HG03378 (cell line): ENCODE data around the gene MRPL36.
A peak's percentile ranks its signal among the peaks of the same experiment; 100 is the strongest.
"Not testable (repeated sequence)": the region's sequence is repeated elsewhere in the genome, so short reads cannot be mapped to it uniquely, and the experiment has no call there.

ENCODE experiments used
- ATAC-seq: cut with Tn5 transposase; IDR thresholded peaks from one replicate; pipeline ENCODE4 v1.9.1; 2021; ENCODE audit warnings: mild to moderate bottlenecking, moderate library complexity; ENCODE audit not compliant: unreplicated experiment

MRPL36 gene

DNA sequence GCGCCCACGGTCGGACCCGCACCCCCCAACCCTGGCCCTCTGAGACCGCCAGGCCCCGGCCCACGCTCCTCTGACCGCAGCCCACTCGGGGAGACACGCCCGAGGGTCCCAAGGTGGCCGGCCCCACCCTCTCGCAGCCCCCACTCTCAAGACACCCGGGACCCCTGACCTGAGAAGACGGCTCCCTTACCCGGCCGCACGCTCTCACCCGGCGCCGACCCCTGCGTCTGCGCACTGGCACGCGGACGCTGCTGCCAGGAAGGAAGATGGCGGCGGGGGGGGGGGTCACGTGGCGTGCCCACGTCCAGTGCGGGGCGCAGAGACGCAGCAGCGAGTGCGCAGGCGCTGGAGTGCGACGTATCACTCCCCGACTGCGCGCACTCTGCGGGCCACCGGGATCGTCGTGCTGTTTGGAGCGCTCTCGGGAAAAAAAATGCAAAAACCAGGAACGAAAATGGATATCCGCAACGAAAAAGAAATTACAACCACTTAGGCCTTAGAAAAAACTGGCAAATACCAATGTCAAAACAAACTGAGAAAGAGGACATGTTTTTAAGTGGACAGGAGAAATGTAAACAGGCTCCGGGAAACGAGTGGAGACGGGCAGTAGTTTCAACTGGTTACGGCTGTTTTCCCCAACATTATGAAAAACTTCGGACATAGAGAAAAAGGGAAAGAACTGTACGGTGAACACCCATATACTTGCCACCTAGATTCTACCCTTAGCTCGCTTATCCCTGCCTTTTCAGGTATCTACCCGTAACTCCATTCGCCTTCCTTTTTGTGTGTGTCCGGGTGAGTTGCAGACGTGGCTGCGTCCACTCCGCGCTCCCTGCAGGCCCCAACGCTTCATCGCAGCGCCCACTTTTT, at the start of gene MRPL36:
MRPL36 (minus strand) TSS at position 236 of the 870 bp plus-strand sequence. CDS start 902 bp downstream, outside the sequence.
- peak; percentile 32 for ATAC-seq

DNA sequence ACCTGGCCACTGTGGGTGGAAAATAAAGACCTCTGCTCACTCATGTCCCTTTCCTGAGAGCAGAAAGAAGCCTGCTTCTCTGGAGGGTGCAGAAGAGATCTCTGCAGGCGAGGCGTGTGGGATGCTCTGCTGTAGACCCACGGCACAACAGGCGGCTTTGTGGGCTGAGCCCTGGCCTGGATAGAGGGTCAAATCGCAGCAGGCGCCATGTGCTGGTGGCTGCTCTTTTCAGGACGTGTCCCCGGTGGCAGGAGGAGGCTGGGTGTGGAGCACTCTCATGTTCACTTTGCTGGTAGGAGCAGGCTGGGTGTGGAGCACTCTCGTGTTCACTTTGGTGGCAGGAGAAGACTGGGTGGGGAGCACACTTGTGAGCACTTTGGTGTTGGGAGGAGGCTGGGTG, 48.0 kb upstream of the MRPL36 start:
- no peak for ATAC-seq

DNA sequence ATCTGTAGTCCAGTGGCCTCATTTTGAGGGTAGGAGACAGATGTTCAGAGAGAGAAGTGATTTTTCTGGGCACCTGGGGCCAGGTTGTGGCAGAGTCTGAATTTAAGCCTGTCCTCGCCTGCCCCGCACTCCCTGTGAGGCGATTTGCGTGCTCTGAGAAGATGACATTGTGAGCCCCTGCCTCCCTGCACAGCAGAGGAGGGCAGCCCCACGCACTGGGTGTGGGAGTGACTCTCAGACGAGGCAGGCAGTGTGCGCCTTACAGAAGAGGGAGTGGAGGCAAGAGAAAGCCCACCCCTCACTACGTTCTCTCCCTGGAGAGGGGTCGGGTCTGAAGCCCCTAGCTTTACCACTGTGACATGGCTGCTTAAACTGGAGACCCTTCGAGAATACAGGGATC, 47.4 kb upstream of the MRPL36 start:
- ATAC-seq = no peak

DNA sequence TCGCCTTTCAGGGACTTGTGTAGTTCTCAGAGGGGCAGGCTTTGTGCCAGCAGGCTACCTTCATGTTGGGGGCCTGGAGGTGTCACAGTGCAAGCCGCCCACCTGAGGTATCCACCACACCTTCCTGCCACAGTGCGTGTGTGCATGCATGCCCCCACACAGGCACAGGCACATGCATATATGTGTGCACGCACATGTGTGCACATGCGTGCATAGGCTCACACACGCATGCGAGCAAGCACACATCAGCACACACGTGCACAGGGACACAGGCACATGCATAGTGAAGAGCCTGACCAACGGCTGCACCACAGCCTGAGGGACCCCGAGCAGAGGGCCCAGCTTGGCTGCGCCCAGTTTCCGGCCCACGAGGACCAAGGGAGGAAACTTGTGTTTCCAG, 46.9 kb upstream of the MRPL36 start:
- no peak for ATAC-seq

DNA sequence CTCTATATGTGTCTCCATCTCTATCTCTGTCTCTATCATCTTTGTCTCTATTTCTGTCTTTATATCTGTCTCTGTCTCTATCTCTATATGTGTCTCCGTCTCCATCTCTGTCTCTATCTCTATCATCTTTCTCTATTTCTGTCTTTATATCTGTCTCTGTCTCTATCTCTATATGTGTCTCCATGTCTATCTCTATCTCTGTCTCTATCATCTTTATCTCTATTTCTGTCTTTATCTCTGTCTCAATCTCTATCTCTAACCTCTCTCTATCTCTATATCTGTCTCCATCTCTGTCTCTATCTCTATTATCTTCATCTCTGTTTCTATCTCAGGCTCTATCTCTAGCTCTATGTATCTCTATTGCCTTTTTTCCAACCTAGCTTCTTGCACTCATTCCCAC, 46.1 kb upstream of the MRPL36 start:
- no peak for ATAC-seq

DNA sequence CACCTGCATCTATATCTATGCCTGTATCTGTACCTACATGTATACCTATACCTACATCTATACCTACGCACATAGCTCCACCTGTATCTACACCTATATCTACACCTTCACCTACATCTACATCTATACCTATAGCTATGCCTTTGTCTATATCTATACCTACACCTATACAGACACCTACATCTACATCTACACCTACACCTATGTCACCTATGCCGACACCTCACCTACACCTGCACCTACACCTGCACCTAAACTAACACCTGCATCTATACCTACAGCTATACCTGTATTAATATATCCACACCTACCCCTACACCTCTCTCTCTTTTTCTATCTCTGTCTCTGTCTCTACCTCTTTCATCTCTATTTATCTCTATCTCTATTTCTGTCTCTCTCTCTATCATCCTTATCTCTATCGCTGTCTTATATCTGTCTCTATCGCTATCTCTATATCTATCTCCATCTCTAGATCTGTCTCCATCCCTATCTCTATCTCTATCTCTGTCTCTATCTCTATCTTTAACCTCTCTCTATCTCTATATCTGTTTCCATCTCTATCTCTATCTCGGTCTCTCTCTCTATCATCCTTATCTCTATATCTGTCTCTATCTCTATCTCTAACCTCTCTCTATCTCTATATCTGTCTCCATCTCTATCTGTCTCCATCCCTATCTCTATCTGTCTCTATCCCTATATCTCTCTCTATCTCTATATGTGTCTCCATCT, 45.2 kb upstream of the MRPL36 start:
- no peak for ATAC-seq

DNA sequence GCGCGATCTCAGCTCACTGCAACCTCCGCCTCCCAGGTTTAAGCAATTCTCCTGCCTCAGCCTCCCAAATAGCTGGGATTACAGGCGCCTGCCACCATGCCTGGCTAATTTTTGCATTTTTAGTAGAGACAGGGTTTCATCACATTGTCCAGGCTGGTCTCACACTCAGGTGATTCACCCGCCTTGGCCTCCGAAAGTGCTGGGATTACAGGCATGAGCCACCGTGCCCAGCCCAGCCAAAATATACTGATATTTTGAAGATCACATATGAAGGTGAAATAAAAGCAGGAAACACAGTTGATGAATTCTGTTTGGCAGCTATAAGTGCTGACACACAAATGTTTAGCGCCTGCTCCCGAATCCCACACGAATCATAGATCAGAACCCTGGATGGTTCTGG, 44.1 kb upstream of the MRPL36 start:
- ATAC-seq = not testable (repeated sequence)

DNA sequence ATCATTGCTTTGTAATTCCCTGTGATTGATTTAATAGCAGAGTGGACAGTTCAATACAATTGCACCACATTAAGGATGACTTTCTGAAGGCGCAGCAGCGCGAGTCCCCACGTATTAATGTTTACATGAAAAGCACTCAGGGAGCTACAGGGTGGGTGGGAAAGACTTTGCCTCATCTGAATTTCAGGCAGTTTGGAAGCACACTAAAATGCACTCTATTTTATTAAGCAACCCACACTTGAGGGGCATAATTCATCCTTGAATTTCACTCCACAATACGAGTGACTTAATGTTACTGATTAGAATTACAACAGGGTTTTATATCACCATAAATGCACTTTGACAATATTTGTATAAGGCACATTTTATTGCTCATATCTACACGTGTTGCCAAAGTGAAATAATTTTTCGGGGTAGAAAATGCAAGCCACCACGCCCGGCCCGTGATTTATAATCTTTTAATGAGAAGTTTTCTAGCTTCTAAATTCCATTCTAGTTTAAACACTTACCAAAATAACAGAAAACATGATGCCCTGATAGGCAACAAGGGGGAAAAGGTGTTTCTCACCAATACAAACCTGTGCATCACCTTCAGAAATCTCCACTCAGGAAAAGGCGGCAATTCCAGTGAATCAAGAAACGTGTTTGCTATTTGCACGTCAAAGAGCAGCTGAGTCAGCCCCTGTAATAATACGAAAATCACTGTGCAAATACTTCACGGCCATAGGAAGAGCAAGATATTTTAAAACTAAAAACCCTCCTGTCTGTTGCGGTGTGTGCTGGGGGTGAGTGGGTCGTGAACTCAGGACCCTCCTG, 42.6 kb upstream of the MRPL36 start:
- ATAC-seq = no peak

DNA sequence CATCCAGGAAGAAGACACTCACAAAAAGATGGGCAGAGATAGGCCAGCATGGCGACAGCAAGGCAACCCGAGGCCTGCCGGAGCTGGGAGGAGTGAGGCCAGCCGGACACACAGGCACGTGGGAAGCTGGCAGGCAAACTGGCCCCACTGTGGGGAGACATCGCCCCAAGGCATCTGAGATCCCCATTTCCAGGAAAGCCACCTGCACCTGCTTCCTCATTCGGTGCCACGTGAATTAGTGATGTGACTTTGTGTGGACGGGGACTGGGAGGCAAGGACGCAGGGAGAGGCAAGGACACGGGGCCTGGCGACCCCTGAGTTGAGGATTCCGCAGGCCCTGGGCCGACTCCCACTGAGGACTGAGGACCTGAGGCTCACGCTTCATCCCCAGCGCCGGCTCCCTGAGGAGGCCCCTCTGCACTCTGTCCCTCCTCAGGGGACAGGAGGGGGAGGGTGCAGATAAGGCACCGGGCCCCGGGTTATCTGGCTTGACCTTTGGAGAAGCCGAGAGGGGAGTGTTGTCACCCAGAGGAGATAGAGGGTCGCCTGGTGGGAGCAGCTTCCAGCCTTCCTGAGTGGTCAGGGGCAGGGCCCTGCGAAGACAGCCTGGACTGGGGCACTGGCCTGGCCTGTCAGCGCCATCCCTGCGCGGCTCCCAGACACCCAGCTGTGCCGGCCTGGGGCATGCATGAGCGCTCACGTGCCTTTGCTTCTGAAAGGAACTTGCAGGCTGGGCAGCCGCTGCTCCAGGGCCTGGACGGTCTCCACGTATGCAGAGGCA, 41.3 kb upstream of the MRPL36 start:
- ATAC-seq = no peak

DNA sequence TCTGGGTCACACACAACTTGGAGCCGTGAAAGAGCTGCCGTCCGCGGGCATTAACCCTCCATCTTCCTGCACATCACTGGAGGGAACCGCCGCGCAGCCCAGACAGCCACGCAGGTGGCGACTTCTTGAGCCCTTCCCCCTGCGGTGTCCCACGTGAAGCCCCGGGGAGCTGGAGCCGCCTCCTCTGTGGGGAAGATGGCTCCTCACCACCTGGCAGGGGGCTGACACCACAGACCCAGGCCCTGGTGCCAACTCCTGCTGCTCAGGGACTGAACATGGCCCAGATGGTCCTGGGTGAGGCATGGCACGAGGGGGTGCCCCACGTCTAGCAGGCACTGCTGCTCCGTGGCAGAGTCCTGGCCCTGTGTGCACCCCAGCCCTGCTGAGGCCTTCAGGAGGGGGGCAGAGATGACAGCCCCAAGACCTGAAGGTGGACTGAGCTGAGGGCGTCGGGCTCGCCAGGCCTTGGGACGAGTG, 40.5 kb upstream of the MRPL36 start:
- no peak for ATAC-seq

DNA sequence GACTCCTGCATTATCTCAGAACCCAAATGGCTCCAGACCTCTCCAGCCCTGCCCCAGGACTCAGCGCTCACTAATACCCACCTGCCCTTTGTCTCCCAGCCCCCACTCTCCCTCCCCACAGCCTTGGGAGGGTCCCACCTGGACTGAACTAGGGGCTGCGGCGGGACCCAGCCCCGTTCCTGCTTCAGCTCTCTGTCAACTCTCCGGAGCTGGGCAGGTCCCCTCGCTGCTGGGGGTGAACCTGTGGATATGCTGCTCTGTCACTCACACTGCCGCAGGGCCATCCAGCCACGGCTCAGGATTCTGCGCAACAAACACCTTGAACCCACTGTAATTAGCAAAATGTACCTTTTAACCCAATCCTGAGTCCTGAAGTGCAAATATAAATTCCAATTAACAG, 38.4 kb upstream of the MRPL36 start:
- ATAC-seq = no peak

DNA sequence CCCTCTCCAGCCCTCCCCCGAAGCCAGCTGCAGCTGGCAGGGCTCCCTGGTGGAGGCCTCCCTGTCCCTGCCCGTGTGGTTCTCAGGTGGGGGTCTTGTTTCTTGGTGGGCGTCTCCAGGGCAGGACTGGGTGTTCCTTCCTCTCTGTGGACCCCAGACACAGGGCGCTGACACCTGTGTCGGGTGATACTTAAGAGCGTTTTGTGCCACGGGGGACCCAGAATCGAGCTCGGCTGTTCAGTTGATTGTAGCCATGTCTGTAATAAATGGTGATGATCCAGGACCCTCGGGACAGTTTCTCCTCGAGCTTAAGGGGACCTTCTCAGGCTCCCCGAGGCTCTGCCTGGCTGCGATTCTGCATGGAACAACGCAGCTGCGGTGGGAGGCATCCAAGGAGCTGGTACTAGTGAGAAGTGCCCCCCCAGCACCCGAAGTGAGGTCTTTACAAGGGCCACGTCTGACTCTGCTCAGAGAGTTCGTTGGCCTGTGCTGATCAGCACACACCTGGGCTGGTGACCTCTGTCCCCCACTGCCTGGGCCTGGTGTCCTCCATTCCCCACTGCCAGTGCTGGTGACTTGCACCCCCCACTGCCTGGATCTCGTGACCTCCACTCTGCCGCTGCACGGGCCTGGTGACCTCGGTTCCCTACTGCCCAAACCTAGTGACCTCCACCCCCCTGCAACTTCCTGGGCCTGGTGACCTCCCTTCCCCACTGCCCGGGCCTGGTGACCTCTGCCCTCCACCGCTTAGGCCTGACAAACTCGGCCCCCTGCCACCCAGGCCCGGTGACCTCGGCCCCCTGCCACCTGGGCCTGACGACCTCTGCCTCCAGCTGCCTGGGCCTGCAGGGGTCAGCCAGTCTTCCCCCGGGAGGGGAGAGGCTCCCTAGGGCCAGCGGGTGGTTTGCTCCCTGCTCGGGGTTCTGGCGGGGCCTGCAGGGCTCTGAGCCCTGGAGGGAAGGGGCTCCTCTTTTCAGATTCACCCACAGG, 37.5 kb upstream of the MRPL36 start:
- ATAC-seq = no peak

DNA sequence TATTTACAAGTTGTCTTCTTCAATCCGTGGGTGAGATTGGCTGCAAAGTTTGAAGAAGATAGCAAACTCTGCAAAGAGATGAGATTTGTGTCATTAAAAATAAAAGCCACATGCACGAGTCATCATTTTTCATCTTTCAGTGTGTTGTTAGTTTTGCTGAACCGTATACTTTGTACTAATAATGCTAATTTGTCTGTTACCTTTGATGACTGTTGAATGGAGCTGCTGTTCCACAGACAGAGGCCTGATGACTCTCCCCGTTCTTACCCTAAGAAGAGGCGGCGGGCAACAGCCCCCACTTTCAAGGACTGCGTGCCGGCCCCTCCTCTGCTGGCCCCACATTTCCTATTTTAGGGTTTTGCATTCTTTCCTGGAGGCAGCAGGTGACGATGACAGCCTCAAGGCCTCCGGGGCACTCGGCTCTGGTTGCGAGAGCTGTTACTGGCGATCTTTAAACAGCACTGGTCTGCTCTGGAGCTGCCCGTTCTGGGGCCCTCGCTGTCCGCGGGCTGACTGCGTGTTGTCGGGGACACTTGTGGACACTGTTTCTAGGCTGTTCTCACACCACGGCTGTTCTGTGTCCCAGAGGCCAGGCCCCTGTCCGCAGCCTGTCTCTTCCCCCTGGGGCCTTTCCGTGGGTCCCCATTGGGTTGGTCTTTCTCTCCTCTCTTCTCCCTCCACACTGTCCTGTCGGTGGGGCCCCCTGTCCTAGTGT, 36.7 kb upstream of the MRPL36 start:
- no peak for ATAC-seq

DNA sequence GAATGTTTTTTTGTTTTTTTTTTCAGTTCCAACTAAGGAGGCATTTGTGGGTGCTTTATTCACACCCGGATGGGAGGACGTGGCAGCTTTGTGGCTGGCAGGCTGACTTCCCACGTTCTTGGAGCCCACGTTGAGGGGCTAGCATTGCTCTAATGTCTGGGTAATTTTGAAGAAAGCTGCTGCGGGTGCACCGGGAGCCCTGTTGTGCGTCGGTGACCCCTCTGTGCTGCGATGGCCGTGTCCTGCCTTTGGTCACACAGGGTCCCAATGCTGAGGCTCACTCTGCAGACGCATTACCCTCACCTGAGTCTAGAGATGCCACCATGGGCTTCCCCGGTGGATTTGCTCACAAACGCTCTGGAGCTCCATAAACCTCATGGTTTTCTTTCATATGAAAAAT, 35.8 kb upstream of the MRPL36 start:
- ATAC-seq = no peak

DNA sequence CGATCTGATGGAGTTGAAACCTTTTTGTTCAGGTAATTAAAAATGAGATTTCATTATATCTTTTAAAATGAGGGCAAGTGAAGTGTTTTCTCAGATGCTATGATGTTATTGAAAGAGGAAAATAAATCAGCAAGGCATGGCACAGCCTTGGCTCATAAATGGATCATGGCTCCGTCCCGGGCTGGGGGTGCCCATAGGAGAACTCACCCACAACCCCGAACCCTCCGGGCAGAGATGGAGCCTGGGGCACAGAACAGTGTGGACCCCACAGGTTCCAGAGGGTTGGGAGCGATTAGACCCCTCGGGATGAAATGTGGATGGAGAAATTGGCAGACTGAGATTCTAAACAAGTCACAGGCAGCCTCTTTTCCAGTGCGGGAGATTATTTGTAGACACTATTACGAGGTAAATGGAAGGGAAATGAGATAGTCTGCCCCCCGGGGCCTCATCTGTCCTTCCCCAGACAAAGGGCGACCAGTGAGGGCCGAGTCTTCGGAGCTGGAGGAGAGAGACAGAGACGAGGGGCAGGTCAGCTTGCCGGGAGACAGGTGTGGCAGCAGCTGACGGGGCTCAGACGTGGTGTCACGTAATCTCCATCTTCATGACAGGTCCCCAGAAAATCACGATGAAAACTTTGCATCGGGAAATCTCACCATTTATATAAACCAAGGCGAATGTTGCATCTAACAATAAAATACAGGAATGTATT, 35.2 kb upstream of the MRPL36 start:
- no peak for ATAC-seq

DNA sequence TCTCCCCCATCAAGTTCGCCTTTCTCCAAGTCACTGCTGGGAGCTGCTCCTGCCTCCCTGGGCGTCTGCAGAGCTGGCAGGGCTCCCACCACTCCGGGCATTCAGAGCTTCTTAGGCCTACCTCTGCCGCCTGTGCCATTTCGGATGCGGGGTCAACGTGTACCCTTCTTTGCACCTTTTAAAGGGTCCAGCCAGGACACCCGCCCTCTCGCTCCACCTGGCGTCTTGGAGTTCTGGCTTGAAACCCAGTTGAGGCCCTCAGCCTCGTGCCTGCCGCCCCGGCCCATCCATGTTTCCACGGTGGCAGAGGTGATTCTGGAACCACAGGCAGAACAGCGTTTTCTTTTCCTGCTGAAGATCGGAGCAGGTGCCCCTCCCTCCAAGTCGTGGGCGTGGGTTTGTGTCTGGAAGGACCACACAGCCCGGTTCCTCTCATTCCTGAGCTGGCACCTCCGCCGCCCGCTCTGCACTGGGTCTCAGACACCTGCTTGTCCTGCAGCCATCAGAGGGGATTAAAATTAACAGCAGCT, 34.5 kb upstream of the MRPL36 start:
- ATAC-seq = no peak

DNA sequence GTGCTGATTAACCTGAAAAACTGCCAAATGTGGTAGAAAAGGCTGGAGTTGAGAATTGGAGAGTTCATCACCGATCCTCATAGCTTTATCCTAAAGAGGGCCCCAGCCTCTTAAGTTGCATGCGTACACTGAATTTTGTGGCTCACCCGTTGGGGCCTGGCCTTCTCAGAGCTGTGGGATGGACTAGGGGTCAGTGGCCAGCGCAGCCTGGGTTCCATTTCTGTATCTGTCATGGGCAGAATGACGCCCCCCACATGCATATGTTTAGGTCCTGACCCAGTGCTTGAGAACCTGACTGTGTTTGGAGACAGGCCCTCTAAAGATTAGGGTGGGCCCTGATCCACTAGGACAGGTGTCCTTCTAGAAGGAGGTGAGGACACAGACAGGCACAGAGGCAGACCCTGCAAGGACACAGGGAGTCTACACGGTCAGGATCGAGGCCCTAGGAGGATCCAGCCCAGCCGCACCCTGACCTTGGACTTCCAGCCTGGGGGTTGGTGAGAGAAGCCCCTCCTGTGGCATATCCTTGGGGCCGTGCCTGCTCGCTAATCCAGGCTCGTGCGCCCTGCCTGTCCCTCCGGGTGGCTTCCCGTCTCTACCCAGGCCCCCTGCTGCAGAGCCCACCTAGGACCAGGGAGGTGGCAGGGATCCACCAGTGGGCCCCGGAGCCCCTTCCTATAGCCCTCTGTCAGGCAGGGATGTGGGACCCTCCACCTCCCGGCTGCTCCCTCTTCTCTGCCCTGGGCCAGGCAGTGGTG, 33.8 kb upstream of the MRPL36 start:
- ATAC-seq = no peak
